Measurements from ENCODE around the gene CD19.
"Not testable (repeated sequence)": the region's sequence is repeated elsewhere in the genome, so short reads cannot be mapped to it uniquely, and the experiment has no call there.

CD19 gene

DNA sequence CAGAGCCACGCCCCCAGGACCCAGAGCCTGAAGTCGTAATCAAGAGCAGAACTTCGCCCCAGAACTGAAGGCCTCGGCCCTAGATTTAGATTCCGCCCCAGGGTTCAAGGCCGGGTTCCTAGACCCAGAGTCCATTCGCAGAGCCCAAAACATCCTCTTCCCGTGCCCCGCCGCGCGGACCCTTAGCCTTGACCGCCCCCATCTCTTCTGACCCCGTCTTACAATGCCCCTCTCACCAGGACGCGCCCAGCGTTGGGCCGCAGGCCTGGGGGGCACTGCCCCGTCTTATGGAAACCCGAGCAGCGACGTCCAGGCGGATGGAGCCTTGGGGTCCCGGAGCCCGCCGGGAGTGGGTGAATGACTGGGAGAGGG lies 5.0 kb downstream of the CD19 start:
- DNase-seq (ENCODE audit: low spot score) = no peak

DNA sequence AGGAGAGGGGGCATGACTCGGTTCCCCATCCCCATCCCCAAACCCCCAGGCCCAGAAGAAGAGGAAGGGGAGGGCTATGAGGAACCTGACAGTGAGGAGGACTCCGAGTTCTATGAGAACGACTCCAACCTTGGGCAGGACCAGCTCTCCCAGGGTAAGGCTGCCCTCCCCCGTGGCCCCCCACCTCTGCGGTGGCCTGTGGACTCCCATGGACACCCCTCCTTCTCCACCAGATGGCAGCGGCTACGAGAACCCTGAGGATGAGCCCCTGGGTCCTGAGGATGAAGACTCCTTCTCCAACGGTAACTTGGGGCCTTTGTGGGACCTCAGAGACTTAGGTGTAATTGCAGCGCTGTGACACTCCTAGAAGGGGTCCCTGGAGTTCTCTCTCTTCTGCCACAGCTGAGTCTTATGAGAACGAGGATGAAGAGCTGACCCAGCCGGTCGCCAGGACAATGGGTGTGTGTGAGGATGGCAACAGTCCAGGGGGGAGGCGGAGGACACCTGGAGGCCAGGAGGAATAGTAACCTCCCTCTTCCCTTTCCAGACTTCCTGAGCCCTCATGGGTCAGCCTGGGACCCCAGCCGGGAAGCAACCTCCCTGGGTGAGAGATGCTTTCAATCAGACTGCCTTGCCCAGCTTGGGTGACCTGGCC lies 5.6 kb downstream of the CD19 start:
- no peak for DNase-seq (ENCODE audit: low spot score)

DNA sequence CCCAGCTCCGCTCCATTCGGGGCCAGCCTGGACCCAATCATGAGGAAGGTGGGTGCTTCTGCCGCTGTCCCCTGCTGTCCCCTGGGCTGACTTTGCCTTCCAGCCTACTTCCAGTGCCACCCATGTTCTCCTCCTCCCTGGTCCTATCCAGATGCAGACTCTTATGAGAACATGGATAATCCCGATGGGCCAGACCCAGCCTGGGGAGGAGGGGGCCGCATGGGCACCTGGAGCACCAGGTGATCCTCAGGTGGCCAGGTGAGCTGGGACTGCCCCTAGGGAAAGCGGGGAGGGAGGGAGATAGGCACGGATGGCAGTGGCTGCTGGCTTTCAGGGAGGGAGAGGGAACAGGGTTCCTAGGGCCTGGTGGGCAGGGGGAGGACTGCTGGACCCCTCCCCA lies 7.0 kb downstream of the CD19 start:
- DNase-seq (ENCODE audit: low spot score) = no peak

DNA sequence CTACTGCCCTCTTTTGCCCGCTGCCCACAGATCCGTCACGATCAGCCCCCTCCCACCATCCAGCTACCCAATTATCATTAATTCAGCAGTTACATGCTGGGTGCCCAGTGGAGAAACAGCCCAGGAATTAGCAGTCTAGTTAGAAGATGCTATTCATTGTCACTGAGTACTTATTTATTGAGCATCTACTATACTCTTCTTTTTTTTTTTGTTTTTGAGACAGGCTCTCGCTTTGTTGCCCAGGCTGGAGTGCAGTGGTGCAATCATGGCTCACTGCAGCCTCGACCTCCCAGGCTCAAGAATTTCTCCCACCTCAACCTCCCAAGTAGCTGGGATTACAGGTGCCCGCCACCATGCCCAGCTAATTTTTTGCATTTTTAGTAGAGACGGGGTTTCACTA lies 8.1 kb downstream of the CD19 start:
- not testable (repeated sequence) for DNase-seq (ENCODE audit: low spot score)

DNA sequence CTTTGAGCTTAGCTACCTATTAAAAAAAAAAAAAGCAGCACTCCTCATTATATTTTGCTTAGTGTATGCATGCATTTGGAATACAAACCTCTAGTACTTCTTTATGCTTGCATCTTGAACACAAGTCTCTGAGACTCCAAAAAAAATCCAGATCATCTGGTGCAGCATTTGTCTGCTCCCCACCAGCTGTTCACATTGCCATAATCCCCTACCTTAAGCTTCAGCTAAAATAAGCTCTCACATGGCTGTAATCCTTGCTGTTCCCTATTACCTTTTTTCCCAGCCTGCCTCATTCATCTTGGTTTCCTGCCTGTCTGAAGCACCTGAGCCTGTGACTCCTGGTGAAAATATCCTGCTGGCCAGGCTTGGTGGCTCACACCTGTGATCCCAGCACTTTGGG lies 11.5 kb downstream of the CD19 start:
- no peak for DNase-seq (ENCODE audit: low spot score)

DNA sequence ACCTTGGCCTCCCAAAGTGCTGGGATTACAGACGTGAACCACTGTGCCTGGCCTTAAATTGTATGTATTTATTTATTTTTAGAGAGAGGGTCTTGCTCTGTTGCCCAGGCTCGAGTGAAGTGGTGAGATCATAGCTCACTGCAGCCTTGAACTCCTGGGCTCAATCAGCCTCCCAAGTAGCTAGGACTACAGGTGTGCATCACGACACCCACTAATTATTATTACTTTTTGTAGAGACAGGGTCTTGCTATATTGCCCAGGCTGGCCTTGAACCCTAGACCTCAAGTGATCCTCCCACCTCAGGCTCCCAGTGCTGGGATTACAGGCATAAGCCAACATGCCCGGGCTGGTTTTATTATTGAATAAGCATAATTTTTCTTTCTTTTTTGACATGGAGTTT lies 14.9 kb downstream of the CD19 start:
- no peak for DNase-seq (ENCODE audit: low spot score)

DNA sequence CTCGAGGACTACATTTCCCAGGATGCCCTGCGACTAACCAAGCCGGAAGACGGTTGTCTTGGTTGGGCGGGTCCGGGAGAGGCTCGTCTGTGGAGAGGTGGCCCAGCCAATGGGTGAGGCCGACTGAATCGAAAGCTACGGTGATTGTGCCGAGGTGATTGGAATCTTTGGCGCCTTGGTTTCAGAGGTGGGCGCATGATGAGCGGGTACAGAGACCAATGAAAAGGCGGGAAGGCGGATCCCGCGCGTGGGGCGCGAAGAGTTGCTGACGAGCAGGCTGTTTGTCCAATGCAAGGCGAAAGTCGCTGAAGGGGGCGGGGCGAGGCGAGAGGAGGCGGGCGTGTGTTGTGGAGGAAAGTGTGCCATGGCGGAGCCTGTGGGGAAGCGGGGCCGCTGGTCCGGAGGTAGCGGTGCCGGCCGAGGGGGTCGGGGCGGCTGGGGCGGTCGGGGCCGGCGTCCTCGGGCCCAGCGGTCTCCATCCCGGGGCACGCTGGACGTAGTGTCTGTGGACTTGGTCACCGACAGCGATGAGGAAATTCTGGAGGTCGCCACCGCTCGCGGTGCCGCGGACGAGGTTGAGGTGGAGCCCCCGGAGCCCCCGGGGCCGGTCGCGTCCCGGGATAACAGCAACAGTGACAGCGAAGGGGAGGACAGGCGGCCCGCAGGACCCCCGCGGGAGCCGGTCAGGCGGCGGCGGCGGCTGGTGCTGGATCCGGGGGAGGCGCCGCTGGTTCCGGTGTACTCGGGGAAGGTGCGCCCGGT lies 19.1 kb downstream of the CD19 start, which contains the start of gene NFATC2IP:
Gene NFATC2IP (plus strand): TSS at position 290 of the 762 bp plus-strand sequence. CDS start 75 bp downstream, at position 365.
- DNase-seq (ENCODE audit: low spot score) = peak; percentile 100

DNA sequence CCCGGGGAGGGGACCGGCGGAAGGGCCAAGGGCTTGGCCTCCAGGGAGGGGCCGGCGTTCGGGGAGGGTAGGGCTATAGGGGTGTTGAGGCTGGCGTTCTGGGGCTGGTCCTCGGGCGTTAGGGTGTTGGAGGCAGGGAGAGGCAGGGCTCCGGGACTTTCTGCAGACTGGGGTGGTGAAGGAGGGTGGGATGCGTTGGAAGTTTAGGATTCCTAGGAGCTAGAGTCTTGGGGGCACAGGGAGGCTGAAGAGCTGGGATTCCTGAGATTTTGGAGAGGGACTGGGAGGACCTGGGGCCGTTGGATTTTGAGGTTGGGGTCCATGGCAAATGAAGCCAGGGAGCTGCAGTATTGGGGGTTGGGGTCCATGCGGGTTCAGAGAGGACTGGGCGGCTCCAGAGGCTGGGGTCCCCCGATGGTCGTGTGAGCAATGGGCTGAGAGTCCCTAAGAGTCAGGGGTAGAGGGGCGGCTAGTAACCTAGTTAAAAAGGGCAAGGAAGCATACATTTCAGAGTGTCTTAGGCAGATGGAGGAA lies 19.7 kb downstream of the CD19 start:
- DNase-seq (ENCODE audit: low spot score) = peak; percentile 10

DNA sequence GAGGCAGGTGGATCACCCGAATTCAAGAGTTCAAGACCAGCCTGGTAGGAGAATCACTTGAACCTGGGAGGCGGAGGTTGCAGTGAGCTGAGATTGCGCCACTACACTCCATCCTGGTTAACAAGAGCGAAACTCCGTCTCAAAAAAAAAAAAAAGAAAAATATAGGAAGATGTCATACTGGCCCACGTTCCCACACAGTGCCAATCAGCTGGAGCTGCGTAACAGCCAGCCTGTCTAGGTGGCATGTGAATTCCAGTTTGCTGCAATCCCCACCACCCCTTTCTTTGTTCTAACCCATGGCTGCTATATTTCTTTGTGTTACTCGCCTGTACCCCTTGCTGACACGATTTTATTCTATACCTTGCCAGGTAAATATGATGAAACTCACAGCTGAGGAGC lies 26.4 kb downstream of the CD19 start:
- DNase-seq (ENCODE audit: low spot score) = no peak

DNA sequence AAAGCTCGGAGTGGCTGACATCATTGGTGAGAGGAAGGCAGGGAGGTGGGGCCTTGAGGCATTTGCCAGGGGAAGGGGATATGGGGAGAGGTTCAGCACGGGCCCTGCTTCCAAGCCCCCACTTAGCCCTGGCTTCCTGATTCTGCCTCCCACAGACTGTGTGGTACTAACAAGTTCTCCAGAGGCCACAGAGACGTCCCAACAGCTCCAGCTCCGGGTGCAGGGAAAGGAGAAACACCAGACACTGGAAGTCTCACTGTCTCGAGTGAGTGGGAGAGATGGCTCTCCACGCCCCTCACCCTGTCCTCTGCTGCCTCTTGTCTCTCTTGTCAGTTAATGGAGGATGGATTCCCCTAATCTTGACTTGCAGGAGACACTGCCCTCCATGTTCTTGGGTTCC lies 27.1 kb downstream of the CD19 start:
- no peak for DNase-seq (ENCODE audit: low spot score)

DNA sequence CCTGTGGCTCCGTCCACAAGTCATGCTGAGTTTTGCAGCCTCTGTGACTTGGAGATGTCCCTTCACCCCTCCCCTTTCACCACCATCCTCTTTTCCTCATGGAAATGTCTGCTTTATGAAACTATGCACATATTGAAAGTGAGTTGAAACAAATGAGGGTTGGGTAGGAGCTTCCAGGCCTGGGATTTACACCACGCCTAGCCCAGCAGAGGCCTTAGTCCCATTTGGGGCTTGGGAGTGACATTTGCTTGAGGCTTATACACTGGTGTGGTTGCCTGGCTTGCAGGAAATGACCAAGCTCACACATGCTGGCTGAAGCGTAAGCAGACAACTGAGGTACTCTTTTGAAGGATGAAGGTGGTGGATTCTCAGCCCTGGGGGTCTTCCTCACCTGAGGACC lies 32.3 kb downstream of the CD19 start:
- no peak for DNase-seq (ENCODE audit: low spot score)

DNA sequence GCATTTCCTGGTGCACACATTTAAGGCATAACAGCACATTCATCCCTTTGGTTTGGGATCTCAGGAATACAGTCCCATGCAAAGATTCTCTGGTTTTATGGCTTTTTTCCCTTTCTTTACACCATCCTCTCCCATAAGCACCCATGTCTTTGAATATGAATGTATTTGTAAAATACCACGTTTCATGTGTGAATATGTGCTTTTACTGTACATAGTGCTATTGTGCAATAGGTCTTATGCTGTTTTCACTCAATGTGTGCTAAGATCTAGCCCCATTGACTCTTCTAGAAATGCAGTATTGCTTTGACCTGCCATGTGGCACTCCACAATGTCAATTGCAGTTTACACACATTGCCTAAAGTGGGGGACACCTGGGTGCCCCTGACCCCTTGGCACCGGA lies 32.7 kb downstream of the CD19 start:
- DNase-seq (ENCODE audit: low spot score) = no peak

DNA sequence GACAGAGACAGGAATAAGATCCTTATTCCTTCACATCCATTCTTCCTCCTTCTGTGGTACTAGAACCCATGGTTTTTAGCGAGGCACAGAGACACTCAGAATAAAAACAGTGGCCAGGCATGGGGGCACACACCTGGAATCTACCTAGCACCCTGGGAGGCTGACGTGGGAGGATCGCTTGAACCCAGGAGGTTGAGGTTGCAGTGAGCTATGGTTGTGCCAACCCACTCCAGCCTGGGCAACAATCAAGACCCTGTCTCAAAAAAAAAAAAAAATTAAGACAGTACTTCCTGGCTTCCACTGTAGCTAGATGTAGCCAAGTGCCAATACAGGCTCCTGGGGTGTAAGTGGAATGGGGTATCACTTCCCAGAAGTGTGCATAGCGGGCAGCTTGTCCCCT lies 35.4 kb downstream of the CD19 start:
- no peak for DNase-seq (ENCODE audit: low spot score)

DNA sequence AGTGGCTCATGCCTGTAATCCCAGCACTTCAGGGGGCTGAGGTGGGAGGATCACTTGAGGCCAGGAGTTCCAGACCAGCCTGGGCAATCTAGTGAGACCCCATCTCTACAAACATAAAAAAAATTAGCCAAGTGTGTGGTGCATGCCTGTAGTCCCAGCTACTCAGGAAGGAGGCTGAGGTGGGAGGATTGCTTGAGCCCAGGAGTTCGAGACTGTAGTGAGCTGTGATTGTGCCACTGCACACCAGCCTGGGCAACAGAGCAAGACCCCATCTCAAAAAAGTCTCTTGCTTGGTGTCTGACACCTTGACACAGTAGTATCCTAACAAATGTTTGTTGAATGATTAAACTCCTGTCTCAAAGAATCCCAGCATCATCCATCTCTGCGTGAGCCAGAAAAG lies 37.9 kb downstream of the CD19 start:
- DNase-seq (ENCODE audit: low spot score) = not testable (repeated sequence)

DNA sequence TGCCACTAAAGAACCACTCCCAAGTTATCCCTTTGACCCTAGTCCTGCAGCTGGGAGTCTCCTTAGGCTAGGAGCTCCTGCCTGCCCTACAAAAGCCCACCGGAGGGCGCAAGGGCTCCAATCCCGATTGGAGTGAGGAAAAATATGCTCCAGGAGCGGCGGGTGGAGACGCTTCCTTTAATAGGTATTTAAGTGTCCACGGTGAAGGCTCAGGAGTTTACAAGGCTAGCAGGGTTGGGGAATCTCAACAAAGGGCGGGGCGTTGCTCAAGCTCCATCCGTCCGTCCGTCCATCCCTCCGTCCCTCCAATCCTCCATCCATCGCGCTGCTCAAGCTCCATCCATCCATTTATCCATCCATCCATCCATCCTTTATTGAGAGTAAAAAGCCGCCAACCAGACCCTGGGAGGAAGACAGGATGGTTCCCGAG lies 42.3 kb downstream of the CD19 start:
- peak; percentile 30 for DNase-seq (ENCODE audit: low spot score)

DNA sequence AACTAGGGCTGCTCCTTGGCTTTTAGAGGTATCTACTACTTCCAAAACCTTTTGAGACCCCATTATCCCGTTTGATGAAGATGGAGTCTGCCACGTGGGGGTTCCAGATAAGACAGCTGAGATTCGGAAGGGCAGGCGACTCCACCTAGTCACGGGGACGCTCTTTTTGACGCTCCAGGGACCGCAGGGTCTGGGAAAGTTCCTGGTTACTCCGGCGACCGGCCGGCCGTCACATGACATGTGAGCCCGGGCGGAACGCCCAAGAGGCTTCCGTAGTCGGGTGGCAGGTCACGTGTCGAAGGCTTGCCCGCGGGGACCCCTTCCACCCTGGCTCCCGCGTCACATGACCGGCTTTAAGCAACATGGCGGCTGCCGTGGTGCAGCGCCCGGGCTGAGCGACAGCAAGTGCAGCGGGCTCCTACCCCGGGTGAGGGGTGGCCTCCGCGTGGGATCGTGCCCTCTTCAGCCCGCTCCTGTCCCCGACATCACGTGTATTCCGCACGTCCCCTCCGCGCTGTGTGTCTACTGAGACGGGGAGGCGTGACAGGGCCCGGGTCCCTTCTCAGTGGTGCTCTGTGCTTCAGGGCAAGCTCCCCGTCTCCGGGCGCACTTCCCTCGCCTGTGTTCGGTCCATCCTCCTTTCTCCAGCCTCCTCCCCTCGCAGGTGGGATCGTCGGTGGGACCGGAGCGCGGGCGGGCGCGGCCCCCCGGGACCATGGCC lies 42.8 kb downstream of the CD19 start, which contains the start of gene SPNS1:
Gene SPNS1 (plus strand): TSS at position 342 of the 721 bp plus-strand sequence. CDS start 374 bp downstream, at position 716.
- peak; percentile 91 for DNase-seq (ENCODE audit: low spot score)

DNA sequence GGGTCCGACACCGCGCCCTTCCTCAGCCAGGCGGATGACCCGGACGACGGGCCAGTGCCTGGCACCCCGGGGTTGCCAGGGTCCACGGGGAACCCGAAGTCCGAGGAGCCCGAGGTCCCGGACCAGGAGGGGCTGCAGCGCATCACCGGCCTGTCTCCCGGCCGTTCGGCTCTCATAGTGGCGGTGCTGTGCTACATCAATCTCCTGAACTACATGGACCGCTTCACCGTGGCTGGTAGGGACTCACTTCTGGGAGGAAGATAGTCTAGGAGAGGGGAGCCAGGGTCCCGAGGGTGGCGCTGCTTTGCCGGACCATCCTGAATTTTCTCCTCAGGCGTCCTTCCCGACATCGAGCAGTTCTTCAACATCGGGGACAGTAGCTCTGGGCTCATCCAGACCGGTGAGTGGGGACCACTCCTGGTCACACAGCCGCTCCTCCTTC lies 43.4 kb downstream of the CD19 start:
- DNase-seq (ENCODE audit: low spot score) = no peak

DNA sequence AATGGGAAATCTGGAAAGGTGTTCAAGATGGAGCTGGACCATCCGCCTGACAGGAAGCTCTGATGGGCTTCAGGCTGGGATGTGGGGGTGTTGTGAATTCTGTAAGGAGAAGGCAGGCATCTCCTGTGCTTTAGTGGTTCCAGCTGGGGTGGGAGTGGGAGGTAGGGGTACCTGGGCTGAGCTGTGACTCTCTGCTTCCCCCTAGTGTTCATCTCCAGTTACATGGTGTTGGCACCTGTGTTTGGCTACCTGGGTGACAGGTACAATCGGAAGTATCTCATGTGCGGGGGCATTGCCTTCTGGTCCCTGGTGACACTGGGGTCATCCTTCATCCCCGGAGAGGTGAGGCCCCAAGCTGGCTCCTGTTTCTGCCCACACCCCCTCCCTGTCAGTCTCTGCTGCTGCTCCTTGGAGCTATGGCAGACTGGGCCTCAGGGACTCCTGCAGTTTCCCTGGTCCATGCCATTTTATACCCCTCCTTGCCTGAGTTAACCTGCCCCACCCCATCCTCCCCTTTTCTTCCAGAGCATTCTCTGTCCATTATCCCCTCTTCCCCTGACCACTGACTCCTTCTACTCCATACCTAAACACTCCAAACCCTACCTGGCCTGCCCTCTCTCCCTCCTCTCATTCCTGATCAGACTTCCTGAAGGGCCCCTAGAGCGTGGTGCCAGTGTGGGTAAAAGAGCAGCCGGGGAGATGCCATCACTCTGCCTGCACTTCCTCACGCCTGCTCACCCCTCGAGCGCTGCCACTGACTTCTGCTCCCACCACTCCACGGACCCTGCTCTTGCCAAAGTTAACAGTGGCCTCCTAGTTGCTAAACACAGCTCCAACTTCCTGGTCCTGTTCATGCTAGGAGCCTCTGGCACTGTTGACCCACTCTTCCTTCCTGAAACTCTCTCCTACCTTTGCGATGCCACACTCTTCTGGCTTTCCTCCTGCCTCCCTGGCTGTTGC lies 46.2 kb downstream of the CD19 start:
- peak; percentile 45 for DNase-seq (ENCODE audit: low spot score)

DNA sequence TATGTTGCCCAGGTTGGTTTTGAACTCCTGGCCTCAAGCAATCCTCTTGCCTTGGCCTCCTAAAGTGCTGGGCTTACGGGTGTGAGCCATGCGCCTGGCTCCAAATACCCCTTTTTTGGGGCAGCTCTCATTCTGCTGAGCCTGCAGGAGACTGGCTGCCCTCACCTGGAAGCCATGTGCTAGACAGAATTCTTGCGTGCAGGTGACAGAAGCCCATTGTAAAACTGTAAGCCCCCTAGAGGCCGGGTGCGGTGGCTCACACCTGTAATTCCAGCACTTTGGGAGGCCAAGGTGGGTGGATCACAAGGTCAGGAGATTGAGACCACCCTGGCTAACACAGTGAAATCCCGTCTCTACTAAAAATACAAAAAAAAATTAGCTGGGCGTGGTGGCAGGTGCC lies 48.6 kb downstream of the CD19 start:
- DNase-seq (ENCODE audit: low spot score) = not testable (repeated sequence)

DNA sequence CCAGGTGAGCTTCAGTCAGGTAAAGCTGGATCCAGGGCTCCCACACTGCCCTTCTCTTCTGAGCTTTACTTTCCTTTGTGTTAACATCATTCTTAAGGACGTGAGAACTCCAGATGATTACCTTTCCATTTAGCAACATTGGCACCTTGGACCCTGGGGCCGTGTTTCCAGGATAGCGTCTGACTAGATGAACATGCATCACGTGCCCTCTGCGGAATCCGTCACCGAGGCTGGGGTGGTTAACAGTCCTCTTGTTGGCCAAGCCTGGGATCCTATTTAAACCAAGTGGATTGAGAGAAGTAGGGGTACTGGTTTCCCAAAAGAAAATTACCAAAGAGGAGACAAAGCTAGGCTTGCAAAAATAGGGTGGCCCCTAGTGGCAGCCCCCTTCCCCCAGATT lies 49.2 kb downstream of the CD19 start:
- no peak for DNase-seq (ENCODE audit: low spot score)

DNA sequence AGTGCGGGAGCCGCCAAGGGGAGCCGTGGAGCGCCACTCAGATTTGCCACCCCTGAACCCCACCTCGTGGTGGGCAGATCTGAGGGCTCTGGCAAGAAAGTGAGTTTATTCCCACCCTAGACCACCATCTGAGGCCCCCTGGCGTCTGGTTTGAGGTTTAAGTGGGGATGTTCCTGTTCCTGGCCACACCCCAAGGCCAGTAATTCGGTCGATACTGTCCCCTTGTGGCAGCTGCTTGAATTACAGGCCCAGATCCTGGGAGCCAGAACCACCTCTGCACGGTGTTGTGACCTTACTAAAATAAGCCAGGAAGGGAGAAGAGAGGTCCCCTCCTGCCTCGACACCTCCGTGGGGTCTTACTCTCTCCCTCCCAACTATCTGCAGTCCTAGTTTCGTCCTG lies 49.7 kb downstream of the CD19 start:
- no peak for DNase-seq (ENCODE audit: low spot score)
